H1 (cell line): Measurements from ENCODE around the gene PDE9A. TPM values are rescaled to one million over a fixed set of nuclear protein-coding genes. Genes with fewer than 3 reads are reported as not detected.

Experiments
- JUND ChIP-seq: IDR thresholded peaks from 2 replicates; pipeline ENCODE4 v1.6.1; 2011; ENCODE audit warnings: mild to moderate bottlenecking, improper control_type of control experiment, low read length
- polyA plus RNA-seq, 7 experiments: library from polyadenylated mRNA; depleted of rRNA in 3 of 7; stranded (reverse) in 5 of 7; unstranded in 2 of 7; fragments of >200 nt in 5 of 7; fragments of 200-250 nt in 2 of 7; gene quantifications; 1 replicate in 5 of 7; 2 replicates in 1 of 7; 4 replicates in 1 of 7; pipeline versions ENCODE4 v1.2.1 to v1.2.3, GENCODE V29; 2011 to 2013; ENCODE audit warnings: missing spikeins in 2 of 7, mixed read lengths in 2 of 7
- total RNA-seq: library from RNA; stranded (reverse); fragmentation: NEBNext Ultra II Directional; extraction: Animal tissue kit (Norgen Biotek cat#: 25700); gene quantifications from 2 replicates; pipeline ENCODE4 v1.2.1, GENCODE V29; 2021
- TF ChIP-seq, protein P1 (sequence below): fragments of 300-600 bp; sonication (generic); IDR thresholded peaks from 2 replicates; pipeline ENCODE4 v1.7.1; 2012; ENCODE audit warnings: low read length, moderate library complexity, mild to moderate bottlenecking, inconsistent platforms; ENCODE audit not compliant: insufficient replicate concordance

Gene PDE9A
- total and polyA plus RNA-seq, 2 of the 8 experiments (the other 6 are each of a cell fraction or from before 2014, with no cell fraction given) = 39.2 to 45.9 TPM

DNA sequence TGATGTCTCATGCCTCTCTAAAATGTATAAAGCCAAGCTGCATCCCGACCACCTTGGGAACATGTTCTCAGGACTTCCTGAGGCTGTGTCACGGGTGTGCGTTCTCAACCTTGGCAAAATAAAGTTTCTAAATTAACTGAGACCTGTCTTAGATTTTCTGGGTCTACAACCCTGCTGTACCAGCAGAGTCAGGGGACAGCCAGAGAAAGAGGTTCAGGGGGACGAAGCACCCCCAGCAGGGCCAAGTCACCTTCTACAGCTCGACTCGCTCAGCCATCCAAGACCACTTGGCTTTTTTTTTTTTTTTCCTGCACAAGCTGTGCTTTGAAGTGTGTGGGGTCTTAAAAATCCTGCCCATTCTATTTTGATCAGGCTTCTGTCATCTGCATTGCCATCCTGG is 28.5 kb upstream of the PDE9A start (continued):
- TF ChIP-seq, protein P1, sequence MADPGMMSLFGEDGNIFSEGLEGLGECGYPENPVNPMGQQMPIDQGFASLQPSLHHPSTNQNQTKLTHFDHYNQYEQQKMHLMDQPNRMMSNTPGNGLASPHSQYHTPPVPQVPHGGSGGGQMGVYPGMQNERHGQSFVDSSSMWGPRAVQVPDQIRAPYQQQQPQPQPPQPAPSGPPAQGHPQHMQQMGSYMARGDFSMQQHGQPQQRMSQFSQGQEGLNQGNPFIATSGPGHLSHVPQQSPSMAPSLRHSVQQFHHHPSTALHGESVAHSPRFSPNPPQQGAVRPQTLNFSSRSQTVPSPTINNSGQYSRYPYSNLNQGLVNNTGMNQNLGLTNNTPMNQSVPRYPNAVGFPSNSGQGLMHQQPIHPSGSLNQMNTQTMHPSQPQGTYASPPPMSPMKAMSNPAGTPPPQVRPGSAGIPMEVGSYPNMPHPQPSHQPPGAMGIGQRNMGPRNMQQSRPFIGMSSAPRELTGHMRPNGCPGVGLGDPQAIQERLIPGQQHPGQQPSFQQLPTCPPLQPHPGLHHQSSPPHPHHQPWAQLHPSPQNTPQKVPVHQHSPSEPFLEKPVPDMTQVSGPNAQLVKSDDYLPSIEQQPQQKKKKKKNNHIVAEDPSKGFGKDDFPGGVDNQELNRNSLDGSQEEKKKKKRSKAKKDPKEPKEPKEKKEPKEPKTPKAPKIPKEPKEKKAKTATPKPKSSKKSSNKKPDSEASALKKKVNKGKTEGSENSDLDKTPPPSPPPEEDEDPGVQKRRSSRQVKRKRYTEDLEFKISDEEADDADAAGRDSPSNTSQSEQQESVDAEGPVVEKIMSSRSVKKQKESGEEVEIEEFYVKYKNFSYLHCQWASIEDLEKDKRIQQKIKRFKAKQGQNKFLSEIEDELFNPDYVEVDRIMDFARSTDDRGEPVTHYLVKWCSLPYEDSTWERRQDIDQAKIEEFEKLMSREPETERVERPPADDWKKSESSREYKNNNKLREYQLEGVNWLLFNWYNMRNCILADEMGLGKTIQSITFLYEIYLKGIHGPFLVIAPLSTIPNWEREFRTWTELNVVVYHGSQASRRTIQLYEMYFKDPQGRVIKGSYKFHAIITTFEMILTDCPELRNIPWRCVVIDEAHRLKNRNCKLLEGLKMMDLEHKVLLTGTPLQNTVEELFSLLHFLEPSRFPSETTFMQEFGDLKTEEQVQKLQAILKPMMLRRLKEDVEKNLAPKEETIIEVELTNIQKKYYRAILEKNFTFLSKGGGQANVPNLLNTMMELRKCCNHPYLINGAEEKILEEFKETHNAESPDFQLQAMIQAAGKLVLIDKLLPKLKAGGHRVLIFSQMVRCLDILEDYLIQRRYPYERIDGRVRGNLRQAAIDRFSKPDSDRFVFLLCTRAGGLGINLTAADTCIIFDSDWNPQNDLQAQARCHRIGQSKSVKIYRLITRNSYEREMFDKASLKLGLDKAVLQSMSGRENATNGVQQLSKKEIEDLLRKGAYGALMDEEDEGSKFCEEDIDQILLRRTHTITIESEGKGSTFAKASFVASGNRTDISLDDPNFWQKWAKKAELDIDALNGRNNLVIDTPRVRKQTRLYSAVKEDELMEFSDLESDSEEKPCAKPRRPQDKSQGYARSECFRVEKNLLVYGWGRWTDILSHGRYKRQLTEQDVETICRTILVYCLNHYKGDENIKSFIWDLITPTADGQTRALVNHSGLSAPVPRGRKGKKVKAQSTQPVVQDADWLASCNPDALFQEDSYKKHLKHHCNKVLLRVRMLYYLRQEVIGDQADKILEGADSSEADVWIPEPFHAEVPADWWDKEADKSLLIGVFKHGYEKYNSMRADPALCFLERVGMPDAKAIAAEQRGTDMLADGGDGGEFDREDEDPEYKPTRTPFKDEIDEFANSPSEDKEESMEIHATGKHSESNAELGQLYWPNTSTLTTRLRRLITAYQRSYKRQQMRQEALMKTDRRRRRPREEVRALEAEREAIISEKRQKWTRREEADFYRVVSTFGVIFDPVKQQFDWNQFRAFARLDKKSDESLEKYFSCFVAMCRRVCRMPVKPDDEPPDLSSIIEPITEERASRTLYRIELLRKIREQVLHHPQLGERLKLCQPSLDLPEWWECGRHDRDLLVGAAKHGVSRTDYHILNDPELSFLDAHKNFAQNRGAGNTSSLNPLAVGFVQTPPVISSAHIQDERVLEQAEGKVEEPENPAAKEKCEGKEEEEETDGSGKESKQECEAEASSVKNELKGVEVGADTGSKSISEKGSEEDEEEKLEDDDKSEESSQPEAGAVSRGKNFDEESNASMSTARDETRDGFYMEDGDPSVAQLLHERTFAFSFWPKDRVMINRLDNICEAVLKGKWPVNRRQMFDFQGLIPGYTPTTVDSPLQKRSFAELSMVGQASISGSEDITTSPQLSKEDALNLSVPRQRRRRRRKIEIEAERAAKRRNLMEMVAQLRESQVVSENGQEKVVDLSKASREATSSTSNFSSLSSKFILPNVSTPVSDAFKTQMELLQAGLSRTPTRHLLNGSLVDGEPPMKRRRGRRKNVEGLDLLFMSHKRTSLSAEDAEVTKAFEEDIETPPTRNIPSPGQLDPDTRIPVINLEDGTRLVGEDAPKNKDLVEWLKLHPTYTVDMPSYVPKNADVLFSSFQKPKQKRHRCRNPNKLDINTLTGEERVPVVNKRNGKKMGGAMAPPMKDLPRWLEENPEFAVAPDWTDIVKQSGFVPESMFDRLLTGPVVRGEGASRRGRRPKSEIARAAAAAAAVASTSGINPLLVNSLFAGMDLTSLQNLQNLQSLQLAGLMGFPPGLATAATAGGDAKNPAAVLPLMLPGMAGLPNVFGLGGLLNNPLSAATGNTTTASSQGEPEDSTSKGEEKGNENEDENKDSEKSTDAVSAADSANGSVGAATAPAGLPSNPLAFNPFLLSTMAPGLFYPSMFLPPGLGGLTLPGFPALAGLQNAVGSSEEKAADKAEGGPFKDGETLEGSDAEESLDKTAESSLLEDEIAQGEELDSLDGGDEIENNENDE = no peak
- no peak for TF ChIP-seq JUND
